A673 (cell line): ENCODE measurements around the gene LRRC71. TPM values are rescaled to one million over a fixed set of nuclear protein-coding genes. Genes with fewer than 3 reads are reported as not detected.

Experiments used
- Bru-seq: library from RNA; stranded (reverse); fragments of 400-500 nt; gene quantifications from one replicate; lab custom pipeline; 2021; lab: Mats Ljungman, UMichigan
- BruChase-seq, 2 experiments: library from RNA; stranded (reverse); fragments of 400-500 nt; gene quantifications; one replicate each; lab custom pipeline; 2021; lab: Mats Ljungman, UMichigan
- BruUV-seq: library from RNA; stranded (reverse); fragments of 400-500 nt; replicated peaks from 2 replicates; lab custom pipeline; 2021; lab: Mats Ljungman, UMichigan
- CTCF ChIA-PET: fragments of 300-600 bp; sonication (Branson Sonifier 250); formaldehyde crosslinking; loops from one replicate; lab custom pipeline; 2022; ENCODE audit warnings: antibody characterized with exemption; lab: Charles Lee
- POLR2A ChIA-PET: fragments of 300-600 bp; sonication (Branson Sonifier 250); formaldehyde crosslinking; loops from one replicate; lab custom pipeline; 2022; ENCODE audit warnings: antibody characterized with exemption; ENCODE audit not compliant: low non-redundant PET; lab: Charles Lee
- DNase-seq: peaks from one replicate; pipeline ENCODE4 v3.0.0-alpha.2; 2015; ENCODE audit warnings: low spot score
- H3K27ac ChIP-seq: fragments of 200-600 bp; sonication (generic); 2 replicates; pipeline ENCODE4 v1.5.1; 2016; ENCODE audit warnings: mixed run types, low read depth, mild to moderate bottlenecking, mixed read lengths, antibody characterized with exemption, low read length; ENCODE audit not compliant: poor library complexity, severe bottlenecking
- H3K27me3 ChIP-seq: fragments of 200-600 bp; sonication (generic); replicated peaks from 2 replicates; pipeline ENCODE4 v1.6.1; 2017; ENCODE audit warnings: mixed run types, low read depth, mild to moderate bottlenecking, mixed read lengths, antibody characterized with exemption, low read length; ENCODE audit not compliant: insufficient read depth, poor library complexity
- H3K36me3 ChIP-seq: fragments of 200-600 bp; sonication (generic); 2 replicates; pipeline ENCODE4 v1.6.1; 2016; ENCODE audit warnings: mixed run types, mild to moderate bottlenecking, mixed read lengths, antibody characterized with exemption, low read length; ENCODE audit not compliant: insufficient read depth, poor library complexity, severe bottlenecking
- H3K4me1 ChIP-seq: fragments of 200-600 bp; sonication (generic); 2 replicates; pipeline ENCODE4 v1.6.1; 2017; ENCODE audit warnings: mixed run types, mild to moderate bottlenecking, mixed read lengths, antibody characterized with exemption, low read length; ENCODE audit not compliant: insufficient read depth, poor library complexity, severe bottlenecking
- H3K4me3 ChIP-seq: fragments of 200-600 bp; sonication (generic); 2 replicates; pipeline ENCODE4 v1.5.1; 2016; ENCODE audit warnings: low read depth, mixed run types, mild to moderate bottlenecking, mixed read lengths, low read length; ENCODE audit not compliant: poor library complexity, severe bottlenecking
- H3K9me3 ChIP-seq: fragments of 200-600 bp; sonication (generic); 2 replicates; pipeline ENCODE4 v1.6.1; 2016; ENCODE audit warnings: mixed run types, low read depth, mild to moderate bottlenecking, mixed read lengths, antibody characterized with exemption, low read length; ENCODE audit not compliant: poor library complexity, severe bottlenecking
- CTCF ChIP-seq: fragments of 300-800, 200-600 bp; sonication (generic); conservative IDR thresholded peaks from 2 replicates; pipeline ENCODE4 v1.5.1; 2017; ENCODE audit warnings: low read depth, mild to moderate bottlenecking, antibody characterized with exemption, low read length, moderate library complexity, mixed read lengths
- EZH2 ChIP-seq: fragments of 200-600 bp; sonication (generic); IDR thresholded peaks from 2 replicates; pipeline ENCODE4 v1.6.1; 2017; ENCODE audit warnings: borderline replicate concordance, low read depth, mild to moderate bottlenecking, mixed read lengths, antibody characterized with exemption, low read length; ENCODE audit not compliant: poor library complexity, severe bottlenecking
- intact Hi-C: fragments of 100-400 bp; cut with micrococcal nuclease; formaldehyde crosslinking; loops from one replicate; pipeline ENCODE4 v1.10.0; 2022; ENCODE audit not compliant: unreplicated experiment
- long read RNA-seq: library from polyadenylated mRNA; stranded (forward); transcript quantifications from one replicate; pipeline ENCODE4 v2.0.0, GENCODE V29; 2022
- total RNA-seq: library from RNA; stranded (reverse); gene quantifications from 2 replicates; pipeline ENCODE4 v1.2.3, GENCODE V29; 2021

LRRC71 gene
- not detected in 2 replicates for total RNA-seq
- Bru-seq, nascent RNA, result percentile 7 among the genes with signal in this experiment
- BruChase-seq, experiment 1, labeled RNA remaining after a 2-hour chase, result not detected
- percentile 10 among the genes with signal in this experiment for BruChase-seq, experiment 2, labeled RNA remaining after a 6-hour chase
- long read RNA-seq, result 0 reads

GRCh38 chr1:156920233-156921052 lies at the start of gene LRRC71:
LRRC71 (plus strand) TSS chr1:156920632; CDS start chr1:156920804, 172 bp downstream.
- POLR2A ChIA-PET, result no interaction called here

GRCh38 chr1:156873659-156874058 lies 46.8 kb upstream of the LRRC71 start:
- Histone ChIP-seq H3K36me3 (no peaks in the 10 kb centered on the region), H3K4me1 (no peaks in the 10 kb centered on the region), H3K27me3 (no peaks in the 10 kb centered on the region), H3K4me3 (no peak overlapping the region), H3K27ac (no peak overlapping the region), H3K9me3 (no peaks in the 10 kb centered on the region)
- BruUV-seq, result no TSS peak
- intact Hi-C loops, result no loop called here
- ChIA-PET POLR2A (no interaction called here), CTCF (interaction anchor here (0.6 to 0.7 kb wide), 2 partner anchors 15 to 73 kb away, joined by 3 read pairs; no protein-coding TSS in a partner anchor)
- TF ChIP-seq CTCF (no peak), EZH2 (no peak)
- no peak for DNase-seq

More at GRCh38 chr1:156920233-156921052, at the start of gene LRRC71:
- DNase-seq, result peak; percentile 89
- no peaks in the 10 kb centered on the region for H3K9me3 ChIP-seq
- no peaks in the 10 kb centered on the region for H3K36me3 ChIP-seq
- H3K27ac ChIP-seq, result no peak within 1 kb of the TSS
- TF ChIP-seq EZH2, result peak; percentile 87
- peak; percentile 94 for TF ChIP-seq CTCF
- H3K27me3 ChIP-seq, result peaks cover 50% of the 10 kb centered on the region
- intact Hi-C loops, result loop anchor here (10.0 kb wide), 1 partner anchor 236 kb away; no protein-coding TSS in a partner anchor
- CTCF ChIA-PET, result interaction anchor here (1.0 kb wide), 1 partner anchor 231 kb away, joined by 3 read pairs; no protein-coding TSS in a partner anchor
- peaks cover 9% of the 10 kb centered on the region for H3K4me1 ChIP-seq
- H3K4me3 ChIP-seq, result peak within 1 kb of the TSS; percentile 25
- no TSS peak for BruUV-seq

- no peak for TF ChIP-seq CTCF
- TF ChIP-seq EZH2, result no peak
- H3K4me3 ChIP-seq, result no peak overlapping the region
- BruUV-seq, result no TSS peak
- H3K9me3 ChIP-seq, result no peaks in the 10 kb centered on the region
- POLR2A ChIA-PET, result no interaction called here
- intact Hi-C loops, result no loop called here
- H3K27me3 ChIP-seq, result no peaks in the 10 kb centered on the region
- no peak overlapping the region for H3K27ac ChIP-seq
- no peaks in the 10 kb centered on the region for H3K36me3 ChIP-seq
- CTCF ChIA-PET, result interaction anchor here (0.6 to 0.7 kb wide), 2 partner anchors 14 to 74 kb away, joined by 3 read pairs; no protein-coding TSS in a partner anchor
- no peak for DNase-seq
- H3K4me1 ChIP-seq, result no peaks in the 10 kb centered on the region
Observed at GRCh38 chr1:156874142-156874541, 46.3 kb upstream of the LRRC71 start.
